Measurements from ENCODE around the gene CCDC3. TPM values are rescaled to one million over a fixed set of nuclear protein-coding genes. Genes with fewer than 3 reads are reported as not detected.

Gene CCDC3
- 10 to 100 TPM in 1 of 6 experiments, 1 to 10 TPM in 5; 3.6 to 10.2 (median 5.8) TPM for total RNA-seq
- long read RNA-seq, result 0 reads

DNA sequence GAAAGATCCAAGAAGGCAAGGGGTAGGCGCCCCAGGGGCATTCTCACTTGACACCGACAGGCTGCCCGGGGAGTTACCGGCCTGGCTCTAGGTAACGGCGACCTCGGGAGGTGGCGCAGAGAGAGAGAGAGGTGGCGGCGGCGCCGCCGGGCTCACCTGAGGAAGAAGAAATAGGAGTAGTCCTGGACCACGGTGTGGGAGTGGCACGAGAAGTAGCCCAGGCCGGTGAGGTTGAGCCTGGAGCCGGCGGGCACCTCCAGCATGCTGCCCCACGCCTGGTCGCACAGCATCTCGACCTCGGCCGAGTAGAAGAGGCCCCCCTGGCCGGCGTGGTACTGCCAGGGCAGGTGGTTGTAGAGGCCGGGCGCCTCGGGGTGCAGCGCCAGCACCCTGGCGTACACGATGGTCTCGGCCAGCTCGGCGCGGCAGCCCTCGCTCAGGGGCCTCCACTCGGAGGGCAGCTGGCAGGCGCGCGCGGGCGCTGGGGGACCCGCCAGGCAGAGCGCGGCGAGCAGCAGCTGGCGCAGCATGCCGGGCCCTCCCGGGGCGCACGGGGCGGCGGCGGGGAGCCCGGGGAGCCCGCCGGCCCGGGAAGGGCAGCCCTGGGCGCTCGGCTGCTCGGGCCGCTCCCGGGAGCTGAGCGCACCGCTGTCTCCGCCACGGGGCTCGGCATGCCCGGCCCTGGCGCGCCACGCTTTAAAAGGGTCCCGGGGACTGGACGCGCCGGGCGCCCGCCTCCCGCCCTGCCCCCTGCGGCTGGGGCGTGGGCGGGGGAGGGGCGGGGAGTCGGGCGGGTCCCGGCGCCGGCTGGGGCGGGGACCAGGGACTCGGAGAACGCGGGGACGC lies at the start of gene CCDC3:
Gene CCDC3 (minus strand): TSS at position 673 of the 846 bp plus-strand sequence. CDS start 143 bp downstream, at position 530.
- DNase-seq (peak; percentile 31 to 53 (median 44)), ATAC-seq (peak; percentile 46 to 74 (median 67))
- Histone ChIP-seq H3K4me3 (peak within 1 kb of the TSS; percentile 25 to 48 (median 36)), H3K27me3 (peaks cover 0 to 4% of the 10 kb centered on the region in 2 donors), H3K4me1 (peaks cover 0 to 4% (median 0%) of the 10 kb centered on the region in 4 donors), H3K9me3 (no peaks in the 10 kb centered on the region), H3K27ac (no peak within 1 kb of the TSS), H3K36me3 (no peaks in the 10 kb centered on the region)
- WGBS (ENCODE audit: insufficient coverage, low coverage, low lambda C conversion rate, missing lambda C conversion rate), result 5% methylated on average over 15 of the region's 93 CpGs
- intact Hi-C loops (cut with DNase I), result no loop called here
- TF ChIP-seq, protein P1, sequence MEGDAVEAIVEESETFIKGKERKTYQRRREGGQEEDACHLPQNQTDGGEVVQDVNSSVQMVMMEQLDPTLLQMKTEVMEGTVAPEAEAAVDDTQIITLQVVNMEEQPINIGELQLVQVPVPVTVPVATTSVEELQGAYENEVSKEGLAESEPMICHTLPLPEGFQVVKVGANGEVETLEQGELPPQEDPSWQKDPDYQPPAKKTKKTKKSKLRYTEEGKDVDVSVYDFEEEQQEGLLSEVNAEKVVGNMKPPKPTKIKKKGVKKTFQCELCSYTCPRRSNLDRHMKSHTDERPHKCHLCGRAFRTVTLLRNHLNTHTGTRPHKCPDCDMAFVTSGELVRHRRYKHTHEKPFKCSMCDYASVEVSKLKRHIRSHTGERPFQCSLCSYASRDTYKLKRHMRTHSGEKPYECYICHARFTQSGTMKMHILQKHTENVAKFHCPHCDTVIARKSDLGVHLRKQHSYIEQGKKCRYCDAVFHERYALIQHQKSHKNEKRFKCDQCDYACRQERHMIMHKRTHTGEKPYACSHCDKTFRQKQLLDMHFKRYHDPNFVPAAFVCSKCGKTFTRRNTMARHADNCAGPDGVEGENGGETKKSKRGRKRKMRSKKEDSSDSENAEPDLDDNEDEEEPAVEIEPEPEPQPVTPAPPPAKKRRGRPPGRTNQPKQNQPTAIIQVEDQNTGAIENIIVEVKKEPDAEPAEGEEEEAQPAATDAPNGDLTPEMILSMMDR (IDR thresholded peaks at IDR 0.05), result no peak
- no peak for TF ChIP-seq POLR2A (IDR thresholded peaks at IDR 0.05)

DNA sequence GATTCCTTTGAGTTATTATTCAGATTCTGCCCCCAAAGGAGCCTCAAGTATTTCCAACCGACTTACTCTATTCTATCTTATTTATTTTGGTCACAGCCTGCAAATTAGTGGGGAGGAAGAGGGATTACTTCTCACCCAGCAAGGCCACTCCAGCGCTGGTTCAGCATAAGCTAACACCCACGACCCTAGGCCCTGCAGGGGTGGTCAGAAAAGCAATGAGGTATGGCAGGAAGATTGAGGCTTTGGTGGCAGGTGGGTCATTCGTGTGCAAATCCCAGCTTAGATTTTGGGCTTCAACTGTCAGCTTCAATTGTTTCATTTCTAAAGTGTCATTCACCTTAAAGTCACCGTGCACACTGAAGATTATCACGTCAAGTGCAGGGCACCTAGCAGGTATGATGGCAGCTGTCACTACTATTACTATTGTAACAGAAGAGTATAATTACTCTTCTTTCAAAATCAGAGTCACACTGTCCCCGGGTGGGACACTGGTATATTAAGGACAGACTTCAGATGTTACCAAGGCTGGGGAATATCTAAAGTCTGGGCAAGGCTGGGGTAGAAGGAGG lies 49.7 kb upstream of the CCDC3 start:
- 47% methylated on average over 7 of the region's 7 CpGs for WGBS (ENCODE audit: insufficient coverage, low coverage, low lambda C conversion rate, missing lambda C conversion rate)
- Histone ChIP-seq H3K27me3 (no peaks in the 10 kb centered on the region), H3K36me3 (no peaks in the 10 kb centered on the region), H3K9me3 (no peaks in the 10 kb centered on the region), H3K27ac (no peak overlapping the region), H3K4me3 (no peak overlapping the region), H3K4me1 (no peaks in the 10 kb centered on the region)
- intact Hi-C loops (cut with DNase I), result no loop called here
- TF ChIP-seq, protein P1 (IDR thresholded peaks at IDR 0.05), result no peak
- ATAC-seq, result no peak
- DNase-seq, result no peak

DNA sequence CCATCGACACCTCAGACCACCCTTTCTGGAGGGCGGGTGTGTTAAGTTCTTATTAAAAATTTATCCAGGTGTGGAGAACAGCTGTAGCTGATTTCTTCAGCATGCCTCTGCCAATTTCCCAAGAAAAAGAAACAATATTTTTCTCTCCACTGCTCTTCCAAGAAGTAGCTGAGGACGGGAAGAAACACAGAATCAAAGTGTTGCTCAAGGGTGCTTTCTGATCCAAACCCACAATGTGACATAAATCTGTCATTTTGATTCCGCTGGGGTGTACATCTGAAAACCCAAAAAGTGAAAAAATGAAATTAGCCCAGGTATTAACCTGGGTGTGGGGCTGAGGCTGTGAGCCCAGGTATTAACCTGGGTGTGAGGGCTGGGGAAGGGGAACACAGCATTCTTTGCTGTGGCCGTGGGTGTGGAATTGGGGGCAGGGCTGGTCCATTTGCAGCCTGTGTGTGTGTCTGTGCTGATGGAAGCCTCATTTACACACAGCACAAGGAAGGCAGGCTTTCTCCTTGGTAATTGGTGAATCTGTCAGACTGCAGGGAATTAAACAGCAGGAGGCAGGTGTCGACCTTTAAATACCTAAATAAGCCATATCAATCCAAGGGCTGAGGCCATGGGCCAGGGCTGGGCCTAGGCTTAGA lies 48.4 kb upstream of the CCDC3 start:
- H3K27ac ChIP-seq, result no peak overlapping the region
- no peaks in the 10 kb centered on the region for H3K27me3 ChIP-seq
- TF ChIP-seq POLR2A (IDR thresholded peaks at IDR 0.05), result no peak
- TF ChIP-seq, protein P1 (IDR thresholded peaks at IDR 0.05), result no peak
- no peak overlapping the region for H3K4me3 ChIP-seq
- no peaks in the 10 kb centered on the region for H3K4me1 ChIP-seq
- ATAC-seq (no peak), DNase-seq (no peak)
- no peaks in the 10 kb centered on the region for H3K36me3 ChIP-seq
- no peaks in the 10 kb centered on the region for H3K9me3 ChIP-seq
- WGBS (ENCODE audit: insufficient coverage, low coverage, low lambda C conversion rate, missing lambda C conversion rate), result 49% methylated on average over 6 of the region's 6 CpGs
- intact Hi-C loops (cut with DNase I), result no loop called here

DNA sequence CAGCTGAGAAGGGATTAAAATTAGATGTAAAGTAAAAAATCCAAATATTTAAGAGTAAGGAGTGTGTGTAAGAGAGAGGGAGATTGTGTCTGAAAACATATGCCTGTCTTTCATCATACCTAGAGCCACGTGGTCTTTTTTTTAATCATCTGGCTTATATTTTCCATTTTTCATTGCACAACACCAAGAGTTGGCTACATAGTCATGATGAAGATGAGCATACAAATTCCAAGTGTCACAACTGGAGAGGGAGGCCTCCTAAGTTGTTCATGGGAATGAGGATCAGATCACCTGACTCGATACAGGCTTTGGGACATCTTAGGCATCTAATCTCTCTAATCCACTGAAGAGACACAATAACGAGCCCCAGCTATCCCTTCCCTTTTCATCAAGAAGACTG lies 47.2 kb upstream of the CCDC3 start:
- no peaks in the 10 kb centered on the region for H3K27me3 ChIP-seq
- H3K9me3 ChIP-seq, result no peaks in the 10 kb centered on the region
- ATAC-seq, result no peak
- TF ChIP-seq POLR2A (IDR thresholded peaks at IDR 0.05), result no peak
- TF ChIP-seq, protein P1 (IDR thresholded peaks at IDR 0.05), result no peak
- 45% methylated on average over 3 of the region's 3 CpGs for WGBS (ENCODE audit: insufficient coverage, low coverage, low lambda C conversion rate, missing lambda C conversion rate)
- H3K4me3 ChIP-seq, result no peak overlapping the region
- no peaks in the 10 kb centered on the region for H3K4me1 ChIP-seq
- DNase-seq, result no peak
- intact Hi-C loops (cut with DNase I), result no loop called here
- H3K27ac ChIP-seq, result no peak overlapping the region
- H3K36me3 ChIP-seq, result no peaks in the 10 kb centered on the region

Measured in right lobe of liver (tissue), 6 donors.